ENCODE data around the gene GPR107.

Gene GPR107

GRCh38 chr9:130149654-130150286, 96.1 kb downstream of the GPR107 start:
- TF ChIP-seq RAD21 (IDR thresholded peaks at IDR 0.05; ENCODE audit: low read depth) = no peak
- no peak for TF ChIP-seq CEBPB (IDR thresholded peaks at IDR 0.05)
- no peak for TF ChIP-seq CREB1 (IDR thresholded peaks at IDR 0.05; ENCODE audit: low read depth)
- no peak for TF ChIP-seq ZBTB7A (IDR thresholded peaks at IDR 0.05; ENCODE audit: low read depth)
- no peak for TF ChIP-seq YY1 (IDR thresholded peaks at IDR 0.05; ENCODE audit: low read depth)
- TF ChIP-seq EP300 (IDR thresholded peaks at IDR 0.05; ENCODE audit: borderline replicate concordance) = no peak
- TF ChIP-seq TCF12 (IDR thresholded peaks at IDR 0.05; ENCODE audit: low read depth) = no peak
- TF ChIP-seq REST (IDR thresholded peaks at IDR 0.05; ENCODE audit: low read depth) = no peak
- no peak for TF ChIP-seq TAF1 (IDR thresholded peaks at IDR 0.05; ENCODE audit: low read depth)
- no peak for TF ChIP-seq MAX (IDR thresholded peaks at IDR 0.05)

- TF ChIP-seq YY1 (IDR thresholded peaks at IDR 0.05; ENCODE audit: low read depth) (peak; percentile 66; the same call in 1 of the 2 replicates), EP300 (IDR thresholded peaks at IDR 0.05; ENCODE audit: borderline replicate concordance) (peak; percentile 35; the same call in 1 of the 2 replicates), USF1 (IDR thresholded peaks at IDR 0.05) (no peak), FOXM1 (IDR thresholded peaks at IDR 0.05; ENCODE audit: borderline replicate concordance, low read depth) (no peak)
These were observed 97.2 kb downstream of the GPR107 start for GRCh38 chr9:130150779-130151382.

GRCh38 chr9:130154816-130155215, 101.1 kb downstream of the GPR107 start:
- no peak for TF ChIP-seq EP300 (IDR thresholded peaks at IDR 0.05; ENCODE audit: borderline replicate concordance)
- no peak for TF ChIP-seq RAD21 (IDR thresholded peaks at IDR 0.05; ENCODE audit: low read depth)
- no peak for TF ChIP-seq MAX (IDR thresholded peaks at IDR 0.05)
- TF ChIP-seq YY1 (IDR thresholded peaks at IDR 0.05; ENCODE audit: low read depth) = no peak
- no peak for TF ChIP-seq TCF12 (IDR thresholded peaks at IDR 0.05; ENCODE audit: low read depth)
- TF ChIP-seq ZBTB7A (IDR thresholded peaks at IDR 0.05; ENCODE audit: low read depth) = no peak
- TF ChIP-seq NFIC (IDR thresholded peaks at IDR 0.05) = no peak
- TF ChIP-seq TAF1 (IDR thresholded peaks at IDR 0.05; ENCODE audit: low read depth) = no peak
- no peak for TF ChIP-seq USF1 (IDR thresholded peaks at IDR 0.05)
- TF ChIP-seq REST (IDR thresholded peaks at IDR 0.05; ENCODE audit: low read depth) = no peak
- no peak for TF ChIP-seq FOXM1 (IDR thresholded peaks at IDR 0.05; ENCODE audit: borderline replicate concordance, low read depth)
- TF ChIP-seq TEAD4 (IDR thresholded peaks at IDR 0.05) = no peak

GRCh38 chr9:130155647-130156046, 101.9 kb downstream of the GPR107 start:
- TF ChIP-seq FOXM1 (IDR thresholded peaks at IDR 0.05; ENCODE audit: borderline replicate concordance, low read depth) = no peak
- no peak for TF ChIP-seq YY1 (IDR thresholded peaks at IDR 0.05; ENCODE audit: low read depth)
- TF ChIP-seq TAF1 (IDR thresholded peaks at IDR 0.05; ENCODE audit: low read depth) = no peak
- TF ChIP-seq REST (IDR thresholded peaks at IDR 0.05; ENCODE audit: low read depth) = no peak
- TF ChIP-seq TEAD4 (IDR thresholded peaks at IDR 0.05) = no peak
- TF ChIP-seq CEBPB (IDR thresholded peaks at IDR 0.05) = no peak
- TF ChIP-seq EP300 (IDR thresholded peaks at IDR 0.05; ENCODE audit: borderline replicate concordance) = no peak
- TF ChIP-seq MAX (IDR thresholded peaks at IDR 0.05) = no peak
- no peak for TF ChIP-seq CREB1 (IDR thresholded peaks at IDR 0.05; ENCODE audit: low read depth)
- TF ChIP-seq TCF12 (IDR thresholded peaks at IDR 0.05; ENCODE audit: low read depth) = no peak
- TF ChIP-seq USF1 (IDR thresholded peaks at IDR 0.05) = no peak
- no peak for TF ChIP-seq RAD21 (IDR thresholded peaks at IDR 0.05; ENCODE audit: low read depth)
- no peak for TF ChIP-seq NFIC (IDR thresholded peaks at IDR 0.05)
- no peak for TF ChIP-seq EGR1 (IDR thresholded peaks at IDR 0.05)
- no peak for TF ChIP-seq ZBTB7A (IDR thresholded peaks at IDR 0.05; ENCODE audit: low read depth)
